ENCODE measurements around the gene SIN3A.
"Not testable (repeated sequence)": the region's sequence is repeated elsewhere in the genome, so short reads cannot be mapped to it uniquely, and the experiment has no call there.

The SIN3A gene

GRCh38 chr15:75451674-75452363 is at the start of gene SIN3A:
Gene SIN3A (minus strand): TSS chr15:75451690. CDS start chr15:75430375, 21,315 bp downstream.
- Histone ChIP-seq H3K36me3 (ENCODE audit: control insufficient read depth, insufficient read depth, low read length) (peaks cover 7% of the 10 kb centered on the region; the same call in 1 of the 2 replicates), H3K4me1 (ENCODE audit: control insufficient read depth, insufficient read depth, low read length) (peaks cover 15% of the 10 kb centered on the region), H3K27ac (ENCODE audit: low read depth, low read length) (peak within 1 kb of the TSS; percentile 87), H3K4me3 (ENCODE audit: low read depth, low read length) (peak within 1 kb of the TSS; percentile 99), H3K27me3 (ENCODE audit: control insufficient read depth, insufficient read depth, low read length) (no peaks in the 10 kb centered on the region), H3K9me3 (ENCODE audit: control insufficient read depth, insufficient read depth, low read depth, low read length) (no peaks in the 10 kb centered on the region), H3K9ac (ENCODE audit: low read length) (peak within 1 kb of the TSS; percentile 91)

GRCh38 chr15:75493732-75494131 is 42.2 kb upstream of the SIN3A start:
- Histone ChIP-seq H3K9ac (ENCODE audit: low read length) (no peak overlapping the region), H3K4me1 (ENCODE audit: control insufficient read depth, insufficient read depth, low read length) (no peaks in the 10 kb centered on the region), H3K9me3 (ENCODE audit: control insufficient read depth, insufficient read depth, low read depth, low read length) (no peaks in the 10 kb centered on the region), H3K27ac (ENCODE audit: low read depth, low read length) (no peak overlapping the region), H3K4me3 (ENCODE audit: low read depth, low read length) (no peak overlapping the region), H3K27me3 (ENCODE audit: control insufficient read depth, insufficient read depth, low read length) (no peaks in the 10 kb centered on the region), H3K36me3 (ENCODE audit: control insufficient read depth, insufficient read depth, low read length) (peaks cover 51% of the 10 kb centered on the region)

GRCh38 chr15:75483961-75484360 is 32.5 kb upstream of the SIN3A start:
- Histone ChIP-seq H3K27ac (ENCODE audit: low read depth, low read length) (no peak overlapping the region), H3K36me3 (ENCODE audit: control insufficient read depth, insufficient read depth, low read length) (peaks cover 54% of the 10 kb centered on the region), H3K9ac (ENCODE audit: low read length) (no peak overlapping the region), H3K27me3 (ENCODE audit: control insufficient read depth, insufficient read depth, low read length) (no peaks in the 10 kb centered on the region), H3K9me3 (ENCODE audit: control insufficient read depth, insufficient read depth, low read depth, low read length) (peaks cover 21% of the 10 kb centered on the region), H3K4me1 (ENCODE audit: control insufficient read depth, insufficient read depth, low read length) (no peaks in the 10 kb centered on the region), H3K4me3 (ENCODE audit: low read depth, low read length) (no peak overlapping the region)

GRCh38 chr15:75483556-75483955 is 32.1 kb upstream of the SIN3A start:
- H3K9ac ChIP-seq (ENCODE audit: low read length); H3K27ac ChIP-seq (ENCODE audit: low read depth, low read length); H3K4me1 ChIP-seq (ENCODE audit: control insufficient read depth, insufficient read depth, low read length); H3K4me3 ChIP-seq (ENCODE audit: low read depth, low read length); H3K27me3 ChIP-seq (ENCODE audit: control insufficient read depth, insufficient read depth, low read length): not testable (repeated sequence)
- Histone ChIP-seq H3K9me3 (ENCODE audit: control insufficient read depth, insufficient read depth, low read depth, low read length) (peaks cover 21% of the 10 kb centered on the region), H3K36me3 (ENCODE audit: control insufficient read depth, insufficient read depth, low read length) (peaks cover 57% of the 10 kb centered on the region)

GRCh38 chr15:75483106-75483505 is 31.6 kb upstream of the SIN3A start:
- Histone ChIP-seq H3K4me1 (ENCODE audit: control insufficient read depth, insufficient read depth, low read length) (no peaks in the 10 kb centered on the region), H3K9ac (ENCODE audit: low read length) (no peak overlapping the region), H3K9me3 (ENCODE audit: control insufficient read depth, insufficient read depth, low read depth, low read length) (peaks cover 21% of the 10 kb centered on the region), H3K4me3 (ENCODE audit: low read depth, low read length) (no peak overlapping the region), H3K27ac (ENCODE audit: low read depth, low read length) (no peak overlapping the region), H3K36me3 (ENCODE audit: control insufficient read depth, insufficient read depth, low read length) (peaks cover 58% of the 10 kb centered on the region), H3K27me3 (ENCODE audit: control insufficient read depth, insufficient read depth, low read length) (no peaks in the 10 kb centered on the region)

GRCh38 chr15:75480463-75480862 is 29.0 kb upstream of the SIN3A start:
- H3K9me3 ChIP-seq (ENCODE audit: control insufficient read depth, insufficient read depth, low read depth, low read length), result peaks cover 21% of the 10 kb centered on the region
- not testable (repeated sequence) for H3K27ac ChIP-seq (ENCODE audit: low read depth, low read length); H3K27me3 ChIP-seq (ENCODE audit: control insufficient read depth, insufficient read depth, low read length); H3K4me3 ChIP-seq (ENCODE audit: low read depth, low read length); H3K9ac ChIP-seq (ENCODE audit: low read length); H3K4me1 ChIP-seq (ENCODE audit: control insufficient read depth, insufficient read depth, low read length)
- peaks cover 56% of the 10 kb centered on the region for H3K36me3 ChIP-seq (ENCODE audit: control insufficient read depth, insufficient read depth, low read length)

- Histone ChIP-seq H3K9me3 (ENCODE audit: control insufficient read depth, insufficient read depth, low read depth, low read length) (peaks cover 17% of the 10 kb centered on the region), H3K27ac (ENCODE audit: low read depth, low read length) (no peak overlapping the region), H3K9ac (ENCODE audit: low read length) (no peak overlapping the region), H3K36me3 (ENCODE audit: control insufficient read depth, insufficient read depth, low read length) (peaks cover 57% of the 10 kb centered on the region), H3K4me1 (ENCODE audit: control insufficient read depth, insufficient read depth, low read length) (no peaks in the 10 kb centered on the region), H3K4me3 (ENCODE audit: low read depth, low read length) (no peak overlapping the region), H3K27me3 (ENCODE audit: control insufficient read depth, insufficient read depth, low read length) (no peaks in the 10 kb centered on the region)
Observed at GRCh38 chr15:75479670-75480069, 28.2 kb upstream of the SIN3A start.

GRCh38 chr15:75477094-75477493 is 25.6 kb upstream of the SIN3A start:
- H3K27me3 ChIP-seq (ENCODE audit: control insufficient read depth, insufficient read depth, low read length); H3K27ac ChIP-seq (ENCODE audit: low read depth, low read length); H3K4me1 ChIP-seq (ENCODE audit: control insufficient read depth, insufficient read depth, low read length); H3K9ac ChIP-seq (ENCODE audit: low read length); H3K9me3 ChIP-seq (ENCODE audit: control insufficient read depth, insufficient read depth, low read depth, low read length); H3K4me3 ChIP-seq (ENCODE audit: low read depth, low read length): not testable (repeated sequence)
- H3K36me3 ChIP-seq (ENCODE audit: control insufficient read depth, insufficient read depth, low read length), result peaks cover 56% of the 10 kb centered on the region

- Histone ChIP-seq H3K27me3 (ENCODE audit: control insufficient read depth, insufficient read depth, low read length) (no peaks in the 10 kb centered on the region), H3K9me3 (ENCODE audit: control insufficient read depth, insufficient read depth, low read depth, low read length) (no peaks in the 10 kb centered on the region), H3K36me3 (ENCODE audit: control insufficient read depth, insufficient read depth, low read length) (peaks cover 79% of the 10 kb centered on the region), H3K4me1 (ENCODE audit: control insufficient read depth, insufficient read depth, low read length) (no peaks in the 10 kb centered on the region), H3K4me3 (ENCODE audit: low read depth, low read length) (no peak overlapping the region), H3K9ac (ENCODE audit: low read length) (no peak overlapping the region), H3K27ac (ENCODE audit: low read depth, low read length) (no peak overlapping the region)
Observed at GRCh38 chr15:75468913-75469598, 17.6 kb upstream of the SIN3A start.

GRCh38 chr15:75460646-75461045 is 9.2 kb upstream of the SIN3A start:
- no peaks in the 10 kb centered on the region for H3K9me3 ChIP-seq (ENCODE audit: control insufficient read depth, insufficient read depth, low read depth, low read length)
- peaks cover 35% of the 10 kb centered on the region for H3K4me1 ChIP-seq (ENCODE audit: control insufficient read depth, insufficient read depth, low read length)
- H3K4me3 ChIP-seq (ENCODE audit: low read depth, low read length), result no peak overlapping the region
- H3K27ac ChIP-seq (ENCODE audit: low read depth, low read length), result no peak overlapping the region
- peaks cover 4% of the 10 kb centered on the region for H3K36me3 ChIP-seq (ENCODE audit: control insufficient read depth, insufficient read depth, low read length)
- no peaks in the 10 kb centered on the region for H3K27me3 ChIP-seq (ENCODE audit: control insufficient read depth, insufficient read depth, low read length)
- no peak overlapping the region for H3K9ac ChIP-seq (ENCODE audit: low read length)

GRCh38 chr15:75459581-75459980 is 8.1 kb upstream of the SIN3A start:
- H3K4me1 ChIP-seq (ENCODE audit: control insufficient read depth, insufficient read depth, low read length), result peaks cover 35% of the 10 kb centered on the region
- no peak overlapping the region for H3K27ac ChIP-seq (ENCODE audit: low read depth, low read length)
- H3K9ac ChIP-seq (ENCODE audit: low read length), result no peak overlapping the region

More at GRCh38 chr15:75459581-75459980, 8.1 kb upstream of the SIN3A start:
- Histone ChIP-seq H3K9me3 (ENCODE audit: control insufficient read depth, insufficient read depth, low read depth, low read length) (no peaks in the 10 kb centered on the region), H3K27me3 (ENCODE audit: control insufficient read depth, insufficient read depth, low read length) (no peaks in the 10 kb centered on the region), H3K36me3 (ENCODE audit: control insufficient read depth, insufficient read depth, low read length) (no peaks in the 10 kb centered on the region; the same call in 1 of the 2 replicates), H3K4me3 (ENCODE audit: low read depth, low read length) (no peak overlapping the region)
